Spleen (tissue), 11 donors: ENCODE results near the gene DHRS1. TPM values are rescaled to one million over a fixed set of nuclear protein-coding genes. Genes with fewer than 3 reads are reported as not detected.

Experiments used
- DNase-seq: peaks from one replicate; pipeline ENCODE4 v3.0.0-alpha.2; 2020
- H3K27ac ChIP-seq, 8 donors: fragments of 200-600 bp; sonication (generic) in 7 of 8; 1 replicate in 4 of 8; 2 replicates in 4 of 8; pipeline versions ENCODE4 v1.5.0 to v1.8.0; 2016 to 2021; ENCODE audit warnings: inconsistent platforms in 4 of 8, mild to moderate bottlenecking in 4 of 8, moderate library complexity in 1 of 8
- H3K27me3 ChIP-seq, 7 donors: fragments of 200-600 bp; sonication (generic) in 6 of 7; replicated peaks in 1 of 7; 1 replicate in 4 of 7; 2 replicates in 3 of 7; pipeline versions ENCODE4 v1.5.0 to v1.8.0; 2016 to 2021; ENCODE audit warnings: inconsistent platforms in 3 of 7, mild to moderate bottlenecking in 1 of 7
- H3K36me3 ChIP-seq, 6 donors: fragments of 200-600 bp; sonication (generic) in 5 of 6; 1 replicate in 4 of 6; 2 replicates in 2 of 6; pipeline versions ENCODE4 v1.5.0 to v1.8.0; 2016 to 2021; ENCODE audit warnings: inconsistent platforms in 2 of 6
- H3K4me1 ChIP-seq, 6 donors: fragments of 200-600 bp; sonication (generic) in 5 of 6; 1 replicate in 3 of 6; 2 replicates in 3 of 6; pipeline versions ENCODE4 v1.5.0 to v1.8.0; 2016 to 2021; ENCODE audit warnings: inconsistent platforms in 3 of 6
- H3K4me3 ChIP-seq, 8 donors: fragments of 200-600 bp; sonication (generic) in 7 of 8; 1 replicate in 4 of 8; 2 replicates in 4 of 8; pipeline versions ENCODE4 v1.5.0 to v1.8.0; 2016 to 2021; ENCODE audit warnings: inconsistent platforms in 4 of 8, mild to moderate bottlenecking in 4 of 8, moderate library complexity in 2 of 8
- H3K9me3 ChIP-seq, 8 donors: fragments of 200-600 bp; sonication (generic) in 7 of 8; 1 replicate in 4 of 8; 2 replicates in 4 of 8; pipeline versions ENCODE4 v1.5.0 to v1.8.0; 2016 to 2021; ENCODE audit warnings: inconsistent platforms in 4 of 8
- CTCF ChIP-seq, 11 experiments: fragments of 200-600 bp in 7 of 11; fragments of 450-650 bp in 4 of 11; sonication (generic) in 4 of 11; IDR thresholded peaks in 8 of 11; conservative IDR thresholded peaks in 3 of 11; 1 replicate in 7 of 11; 2 replicates in 4 of 11; pipeline versions ENCODE4 v1.4.0 to v1.8.0; 2016 to 2021; ENCODE audit warnings: antibody characterized with exemption in 11 of 11, inconsistent platforms in 4 of 11, mild to moderate bottlenecking in 1 of 11
- POLR2A ChIP-seq, 3 donors: fragments of 450-650 bp; IDR thresholded peaks; one replicate each; pipeline ENCODE4 v1.5.1; 2017; ENCODE audit warnings: antibody characterized with exemption in 3 of 3, mild to moderate bottlenecking in 1 of 3
- POLR2AphosphoS5 ChIP-seq, 3 donors: sonication (generic); formaldehyde crosslinking; IDR thresholded peaks; one replicate each; pipeline ENCODE4 v1.5.1; 2017; ENCODE audit warnings: antibody characterized with exemption in 3 of 3
- WGBS, 5 donors: extraction: QIAGEN DNeasy Blood & Tissue Kit in 3 of 5; methylation state at CpG; one replicate each; pipeline versions ENCODE4 v1.1.5 to v1.1.7; 2013 to 2018; 5-methylcytosine and 5-hydroxymethylcytosine counted together
- intact Hi-C: fragments of 100-400 bp; cut with DNase I; formaldehyde crosslinking; loops from one replicate; pipeline ENCODE4 v1.15.0; 2023; ENCODE audit warnings: low total_unique reads
- polyA plus RNA-seq, 3 donors: library from polyadenylated mRNA; stranded (reverse); fragments of 200-250 nt; gene quantifications; one replicate each; pipeline ENCODE4 v1.2.1, GENCODE V29; 2013
- total RNA-seq, 7 donors: library from RNA; depleted of rRNA in 3 of 7; stranded (reverse); fragments of >200 nt in 3 of 7; fragmentation: NEBNext Ultra II Directional in 4 of 7; extraction: Animal tissue kit (Norgen Biotek cat#: 25700) in 4 of 7; gene quantifications; one replicate each; pipeline versions ENCODE4 v1.1.0 to v1.2.1, GENCODE V29; 2016 to 2021
- donor health status: healthy with polysubstance abuse.
- donor health status: DM: no; HTN: no; CAD: no; lungs with moderate emphysema.
- donor health status: DM: no; HTN: no; CAD: no.
- donor health status: Bipolar disorder and iron deficiency.
- donor health status: healthy.
- donor health status: DM: no; HTN: no; CAD: no.
- donor health status: DM: yes; HTN: yes; CAD: no.

Gene DHRS1
- total and polyA plus RNA-seq, 10 donors = 22.0 to 56.1 (median 33.1) TPM

- peak; percentile 96 for DNase-seq
- H3K9me3 ChIP-seq = no peaks in the 10 kb centered on the region
- 2 to 12% (median 4%) methylated on average over 15 to 99 of the region's 99 CpGs for whole genome bisulfite sequencing, 5 donors
- TF ChIP-seq POLR2A (IDR thresholded peaks at IDR 0.05) (peak; percentile 6 to 41 (median 12)), CTCF (IDR thresholded peaks at IDR 0.05 in 8 of 11, conservative IDR thresholded peaks at IDR 0.05 in 3 of 11) (peak in 10 of 11 experiments; percentile 23 to 75 (median 54)), POLR2AphosphoS5 (IDR thresholded peaks at IDR 0.05) (peak; percentile 74 to 89 (median 87))
- H3K27me3 ChIP-seq = no peaks in the 10 kb centered on the region
- H3K4me3 ChIP-seq = peak within 1 kb of the TSS; percentile 64 to 88 (median 76)
- intact Hi-C loops = no loop called here
- H3K27ac ChIP-seq = peak within 1 kb of the TSS; percentile 91 to 98 (median 96)
- H3K36me3 ChIP-seq = peaks cover 0 to 42% (median 20%) of the 10 kb centered on the region in 6 donors
- H3K4me1 ChIP-seq = peaks cover 59 to 100% (median 91%) of the 10 kb centered on the region in 6 donors
Measured at GRCh38 chr14:24310646-24311604, 11.3 kb upstream of the DHRS1 start, which contains the start of gene LTB4R. LTB4R (plus strand) TSS chr14:24311502; CDS start chr14:24315652, 4,150 bp downstream.

- no peak for TF ChIP-seq POLR2A (IDR thresholded peaks at IDR 0.05)
- no peak for TF ChIP-seq CTCF (IDR thresholded peaks at IDR 0.05 in 8 of 11, conservative IDR thresholded peaks at IDR 0.05 in 3 of 11)
- TF ChIP-seq POLR2AphosphoS5 (IDR thresholded peaks at IDR 0.05) = no peak
- Histone ChIP-seq H3K4me1 (peaks cover 55 to 100% (median 87%) of the 10 kb centered on the region in 6 donors), H3K36me3 (peaks cover 4 to 45% (median 27%) of the 10 kb centered on the region in 6 donors), H3K27ac (peak overlapping the region; percentile 91 to 98 (median 96)), H3K9me3 (no peaks in the 10 kb centered on the region), H3K4me3 (peak overlapping the region; percentile 64 to 88 (median 76)), H3K27me3 (no peaks in the 10 kb centered on the region)
- WGBS, 5 donors = 17 to 23% (median 19%) methylated on average over 4 to 5 of the region's 5 CpGs
- DNase-seq = no peak
- intact Hi-C loops = no loop called here
Measured at GRCh38 chr14:24310265-24310645, 10.7 kb upstream of the DHRS1 start.

DNA sequence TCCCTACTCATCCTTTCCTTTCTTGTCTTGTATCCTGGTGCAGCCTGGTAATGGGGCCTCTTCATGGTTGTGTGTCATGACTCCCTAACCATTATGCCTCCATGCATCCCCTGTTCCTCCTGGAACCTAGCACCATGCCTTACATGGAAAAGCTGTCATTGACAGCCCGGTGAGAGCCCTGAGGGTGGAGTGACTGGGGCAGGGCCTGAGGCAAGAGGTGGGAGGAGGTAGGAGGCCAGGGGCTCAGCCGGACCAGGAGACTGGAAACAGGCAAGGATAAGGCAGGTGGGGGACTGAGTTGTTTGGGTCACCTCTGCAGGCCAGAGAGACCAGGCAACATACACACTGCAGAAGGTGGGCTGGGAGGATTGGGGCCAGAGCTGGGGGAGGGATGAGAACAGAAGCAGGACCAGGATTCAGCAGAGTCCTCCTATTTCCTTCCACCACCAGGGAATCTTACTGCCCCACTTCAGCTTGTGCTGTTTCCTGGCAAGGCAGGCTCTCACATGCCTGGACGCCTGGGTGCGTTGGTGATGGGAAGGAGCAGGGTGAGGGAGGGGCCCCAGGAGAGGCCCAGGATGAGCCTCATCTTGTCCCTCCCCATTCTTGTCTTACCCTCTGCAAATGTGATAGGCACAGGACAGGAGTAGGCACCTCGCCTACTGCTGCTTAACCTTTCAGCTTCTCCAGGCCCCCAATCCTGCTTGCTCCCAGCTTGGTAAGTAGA is 10.1 kb upstream of the DHRS1 start, which contains the start of gene LTB4R2:
Gene LTB4R2 (plus strand): TSS at position 603 of the 727 bp plus-strand sequence. CDS start 525 bp downstream, outside the sequence.
- peak within 1 kb of the TSS; percentile 91 to 98 (median 96) for H3K27ac ChIP-seq
- peak within 1 kb of the TSS; percentile 64 to 88 (median 76) for H3K4me3 ChIP-seq
- 47 to 82% (median 53%) methylated on average over 5 of the region's 5 CpGs for WGBS, 5 donors
- peaks cover 49 to 100% (median 86%) of the 10 kb centered on the region in 6 donors for H3K4me1 ChIP-seq
- intact Hi-C loops = no loop called here
- TF ChIP-seq CTCF (IDR thresholded peaks at IDR 0.05 in 8 of 11, conservative IDR thresholded peaks at IDR 0.05 in 3 of 11) (no peak), POLR2A (IDR thresholded peaks at IDR 0.05) (no peak), POLR2AphosphoS5 (IDR thresholded peaks at IDR 0.05) (no peak)
- no peak for DNase-seq
- H3K27me3 ChIP-seq = no peaks in the 10 kb centered on the region
- H3K9me3 ChIP-seq = no peaks in the 10 kb centered on the region
- peaks cover 4 to 51% (median 33%) of the 10 kb centered on the region in 6 donors for H3K36me3 ChIP-seq
